DMS153 treated with DMSO at 0.1 percent for 48 hours (cell line): ENCODE measurements around the gene GSTO1.
A peak's percentile ranks its signal among the peaks of the same experiment; 100 is the strongest.
"Not testable (repeated sequence)": the region's sequence is repeated elsewhere in the genome, so short reads cannot be mapped to it uniquely, and the experiment has no call there.

Source experiments
- DNase-seq: peaks from one replicate; lab custom pipeline; 2025; ENCODE audit not compliant: unreplicated experiment; lab: John Stamatoyannopoulos, UW

The GSTO1 gene

DNA sequence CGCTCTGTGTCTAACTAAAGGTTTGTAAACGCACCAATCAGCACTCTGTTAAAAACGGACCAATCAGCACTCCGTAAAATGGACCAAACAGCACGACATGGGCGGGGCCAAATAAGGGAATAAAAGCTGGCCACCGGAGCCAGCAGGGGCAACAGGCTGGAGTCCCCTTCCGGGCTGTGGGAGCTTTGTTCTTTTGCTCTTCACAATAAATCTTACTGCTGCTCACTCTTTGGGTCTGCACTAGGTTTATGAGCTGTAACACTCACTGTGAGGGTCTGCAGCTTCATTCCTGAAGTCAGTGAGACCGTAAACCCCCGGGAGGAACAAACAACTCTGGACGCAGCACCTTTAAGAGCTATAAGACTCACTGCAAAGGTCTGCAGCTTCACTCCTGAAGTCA, 5.8 kb upstream of the GSTO1 start:
- not testable (repeated sequence) for DNase-seq

DNA sequence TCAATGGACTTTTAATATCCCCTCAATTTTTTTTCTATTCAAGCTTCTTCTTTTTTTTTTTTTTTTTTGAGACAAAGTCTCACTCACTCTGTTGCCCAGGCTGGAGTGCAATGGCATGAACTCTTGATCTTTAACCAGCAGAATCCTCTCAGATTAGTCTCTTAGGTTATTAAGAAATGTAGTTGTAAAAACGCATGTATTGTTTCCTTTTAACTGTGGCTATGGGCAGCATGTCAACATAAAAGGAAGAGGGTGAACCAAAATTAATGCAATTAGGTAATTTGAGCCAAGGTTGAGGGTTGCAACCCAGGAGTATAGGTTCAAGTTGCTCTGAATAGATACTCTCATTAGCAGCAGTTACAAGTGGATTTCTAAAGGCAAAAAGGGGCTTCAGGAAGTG, 4.3 kb upstream of the GSTO1 start:
- no peak for DNase-seq

DNA sequence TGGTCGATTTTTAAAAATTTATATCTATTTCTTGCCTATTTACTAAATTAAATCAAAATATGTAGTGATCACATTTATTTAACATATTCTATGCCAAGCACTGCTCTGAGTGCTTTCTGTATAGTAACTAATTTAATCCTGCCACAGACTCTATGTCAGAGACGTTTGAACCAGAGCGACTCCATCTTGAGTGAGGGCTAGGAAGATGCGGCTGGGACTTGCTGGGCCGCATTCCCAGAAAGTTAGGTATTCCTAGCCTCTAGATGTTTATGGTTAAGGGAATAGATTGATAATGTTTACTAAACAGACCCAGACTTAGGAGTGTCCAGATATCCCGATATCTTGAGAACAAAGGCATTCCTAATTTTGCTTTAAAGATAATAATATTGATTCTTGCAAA, 3.2 kb upstream of the GSTO1 start:
- no peak for DNase-seq

DNA sequence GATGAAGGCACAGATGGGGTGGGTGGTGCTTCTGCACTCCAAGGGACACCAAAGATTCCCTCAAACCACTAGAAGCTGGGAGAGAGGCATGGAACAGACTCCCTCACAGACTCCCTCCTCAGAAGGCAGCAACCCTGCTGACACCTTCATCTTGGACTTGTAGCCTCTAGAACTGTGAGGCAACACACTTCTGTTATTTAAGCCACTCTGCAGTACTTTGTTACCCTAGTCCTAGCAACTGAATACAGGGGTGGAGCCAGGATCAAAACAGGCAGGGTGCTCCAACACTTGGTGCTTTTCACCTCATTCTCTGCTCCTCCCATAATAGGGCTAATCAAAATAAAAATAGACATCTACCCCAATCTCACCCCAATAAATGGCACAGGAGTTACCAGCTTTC, 2.3 kb upstream of the GSTO1 start:
- no peak for DNase-seq

DNA sequence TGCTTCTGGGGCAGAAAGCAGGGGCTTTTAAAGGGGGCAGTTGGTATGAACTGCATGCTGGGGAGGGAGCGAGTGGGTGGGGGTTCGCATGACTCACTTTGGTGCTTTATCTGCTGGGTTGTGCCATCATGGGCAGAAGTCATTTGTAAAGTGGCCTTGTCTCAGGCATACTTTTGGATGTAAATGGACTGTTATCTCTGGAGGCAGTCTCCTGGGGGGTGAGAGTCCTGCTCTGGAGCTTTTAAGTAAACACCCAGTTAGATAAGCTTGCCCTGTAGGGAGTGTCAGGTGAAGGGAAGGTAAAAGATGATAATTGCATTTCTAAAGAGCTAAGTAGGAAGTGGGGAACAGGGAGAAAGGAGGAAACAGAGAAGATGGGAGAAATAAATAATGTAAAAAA, 1.6 kb upstream of the GSTO1 start:
- DNase-seq: no peak

DNA sequence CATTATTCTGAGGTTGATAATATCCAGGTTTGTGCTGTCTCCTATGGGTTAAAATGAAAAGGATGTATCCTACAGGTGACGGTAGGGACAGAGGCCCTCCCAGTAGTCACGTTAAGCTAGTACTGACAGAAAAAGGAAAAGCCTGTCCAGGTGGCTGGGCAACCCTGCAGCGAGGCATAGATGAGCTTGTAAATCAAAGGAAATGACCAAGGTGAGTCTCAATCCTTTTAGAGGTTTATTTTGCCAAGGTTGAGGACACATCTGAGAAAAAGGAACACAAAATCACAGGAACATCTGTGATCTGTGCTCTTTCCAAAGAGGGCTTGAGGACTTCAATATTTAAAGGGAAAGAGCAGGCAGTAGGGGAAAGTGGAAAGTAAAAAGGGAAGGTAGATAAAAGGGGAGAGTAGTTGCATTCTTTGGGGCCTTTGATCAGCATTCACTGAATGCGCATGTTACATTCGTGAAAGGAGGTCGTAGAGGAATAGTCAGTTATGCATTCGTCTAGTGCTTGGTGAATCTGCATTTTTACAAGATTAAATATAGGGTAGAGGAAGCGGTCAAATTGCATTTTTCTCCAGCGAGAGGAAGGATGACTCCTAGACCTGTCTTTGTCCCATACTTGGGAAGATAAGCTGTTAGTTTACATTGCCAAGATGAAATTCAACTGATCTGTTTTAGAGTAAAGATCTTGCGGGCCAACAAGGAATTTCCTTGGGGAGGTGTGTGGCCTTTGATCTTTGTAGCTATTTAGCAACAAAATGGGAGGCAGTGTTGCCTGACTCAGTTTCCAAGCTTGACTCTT, 884 bp upstream of the GSTO1 start:
- no peak for DNase-seq

DNA sequence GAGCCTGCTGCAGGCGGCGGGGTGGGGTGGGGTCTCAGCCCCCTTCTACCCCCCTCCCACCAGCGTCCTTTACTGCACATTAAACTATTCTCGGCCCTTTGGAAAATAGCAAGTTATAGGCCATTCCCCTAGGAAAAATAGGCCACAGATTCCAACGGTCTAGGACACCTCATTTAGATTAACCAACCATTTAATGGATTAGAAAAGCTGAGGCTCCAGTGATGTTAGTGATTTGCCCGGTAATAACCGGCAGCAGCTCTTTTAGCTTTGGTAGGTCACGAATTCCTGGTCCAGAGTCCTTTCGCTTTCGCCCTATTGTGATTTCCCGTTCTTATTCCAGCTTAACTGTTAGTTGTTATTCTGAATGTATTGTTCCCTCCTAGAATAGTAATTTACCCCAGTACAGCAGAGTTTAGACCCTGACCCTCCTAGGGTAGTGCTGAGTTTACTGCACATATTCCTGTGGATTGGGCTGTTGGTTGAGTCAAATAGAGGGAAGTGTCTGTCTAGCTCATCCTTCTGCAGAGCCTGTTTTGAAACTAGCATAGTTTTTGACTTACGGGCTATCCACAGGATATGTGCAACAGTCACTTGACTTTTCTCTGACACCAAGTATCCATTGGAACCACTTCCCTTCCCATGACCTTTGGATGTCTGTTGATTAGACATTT, 754 bp downstream of the GSTO1 start:
- DNase-seq: peak; percentile 8

DNA sequence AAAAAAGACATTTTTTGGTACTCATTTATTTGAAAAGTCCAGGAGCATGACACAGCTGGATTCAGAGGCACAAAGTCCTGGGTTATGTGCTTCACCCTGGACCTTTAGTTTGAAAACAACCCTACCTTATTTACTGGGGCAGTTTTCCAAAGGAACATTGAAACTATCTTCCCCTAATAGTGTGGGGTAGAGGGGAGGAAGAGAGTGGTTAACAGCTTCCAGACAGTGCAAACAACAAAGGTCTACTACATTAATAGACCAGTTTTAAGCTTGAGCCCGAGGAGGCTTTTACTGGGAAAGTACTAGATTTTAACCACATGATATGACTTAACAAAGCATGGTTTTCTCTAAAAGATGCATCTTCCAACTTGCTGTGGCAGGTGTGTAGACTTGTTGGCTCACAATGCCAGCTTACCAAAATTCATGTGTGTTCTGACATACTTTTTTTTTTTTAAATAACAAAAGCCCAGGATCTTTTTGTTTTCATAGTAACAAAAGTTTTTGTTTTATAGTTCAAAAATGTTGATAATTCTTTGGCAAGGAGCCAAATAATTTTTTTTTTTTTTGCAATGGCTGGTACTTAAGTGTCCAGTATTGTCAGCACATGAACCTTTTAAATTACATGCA, 1.8 kb downstream of the GSTO1 start:
- DNase-seq: no peak

DNA sequence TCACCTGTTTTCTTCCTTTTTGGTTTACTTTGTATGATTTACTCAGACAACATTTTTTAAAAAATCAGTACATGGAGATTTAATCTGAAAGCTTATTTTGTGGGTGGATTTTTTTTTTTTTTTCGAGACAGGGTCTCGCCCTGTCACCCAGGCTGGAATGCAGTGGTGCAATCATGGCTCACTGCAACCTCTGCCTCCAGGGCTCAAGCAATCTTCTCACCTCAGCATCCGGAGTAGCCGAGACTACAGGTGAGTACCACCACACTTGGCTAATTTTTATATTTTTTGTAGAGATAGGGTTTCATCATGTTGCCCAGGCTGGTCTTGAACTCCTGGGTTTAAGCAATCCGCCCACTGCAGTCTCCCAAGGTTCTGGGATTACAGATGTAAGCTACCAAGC, 2.5 kb downstream of the GSTO1 start:
- no peak for DNase-seq

DNA sequence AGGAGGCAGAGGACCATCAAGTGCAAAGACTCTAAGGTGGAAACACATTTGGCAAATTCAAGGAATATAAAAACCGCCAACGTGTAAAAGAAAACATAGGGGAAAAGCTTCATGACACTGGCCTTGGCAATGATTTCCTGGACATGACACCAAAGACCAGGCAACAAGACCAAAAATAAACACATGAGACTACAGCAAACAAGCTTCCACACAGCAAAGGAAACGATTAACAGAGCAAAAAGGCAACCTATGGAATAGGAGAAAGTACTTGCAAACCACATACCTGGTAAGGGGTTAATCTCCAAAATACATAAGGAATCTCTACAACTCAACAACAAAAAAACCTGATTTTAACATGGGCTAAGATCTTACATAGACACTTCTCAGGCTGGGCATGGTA, 3.5 kb downstream of the GSTO1 start:
- DNase-seq: no peak

DNA sequence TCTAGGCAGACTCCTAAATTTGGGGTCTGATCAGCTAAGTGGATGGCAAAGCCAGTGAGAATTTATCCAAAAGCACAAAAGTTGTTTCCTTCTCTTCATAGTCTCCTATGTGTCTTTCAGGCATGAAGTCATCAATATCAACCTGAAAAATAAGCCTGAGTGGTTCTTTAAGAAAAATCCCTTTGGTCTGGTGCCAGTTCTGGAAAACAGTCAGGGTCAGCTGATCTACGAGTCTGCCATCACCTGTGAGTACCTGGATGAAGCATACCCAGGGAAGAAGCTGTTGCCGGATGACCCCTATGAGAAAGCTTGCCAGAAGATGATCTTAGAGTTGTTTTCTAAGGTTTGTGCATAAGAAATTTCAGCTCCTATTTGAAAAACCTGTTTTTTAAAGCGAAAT, 4.8 kb downstream of the GSTO1 start:
- no peak for DNase-seq

DNA sequence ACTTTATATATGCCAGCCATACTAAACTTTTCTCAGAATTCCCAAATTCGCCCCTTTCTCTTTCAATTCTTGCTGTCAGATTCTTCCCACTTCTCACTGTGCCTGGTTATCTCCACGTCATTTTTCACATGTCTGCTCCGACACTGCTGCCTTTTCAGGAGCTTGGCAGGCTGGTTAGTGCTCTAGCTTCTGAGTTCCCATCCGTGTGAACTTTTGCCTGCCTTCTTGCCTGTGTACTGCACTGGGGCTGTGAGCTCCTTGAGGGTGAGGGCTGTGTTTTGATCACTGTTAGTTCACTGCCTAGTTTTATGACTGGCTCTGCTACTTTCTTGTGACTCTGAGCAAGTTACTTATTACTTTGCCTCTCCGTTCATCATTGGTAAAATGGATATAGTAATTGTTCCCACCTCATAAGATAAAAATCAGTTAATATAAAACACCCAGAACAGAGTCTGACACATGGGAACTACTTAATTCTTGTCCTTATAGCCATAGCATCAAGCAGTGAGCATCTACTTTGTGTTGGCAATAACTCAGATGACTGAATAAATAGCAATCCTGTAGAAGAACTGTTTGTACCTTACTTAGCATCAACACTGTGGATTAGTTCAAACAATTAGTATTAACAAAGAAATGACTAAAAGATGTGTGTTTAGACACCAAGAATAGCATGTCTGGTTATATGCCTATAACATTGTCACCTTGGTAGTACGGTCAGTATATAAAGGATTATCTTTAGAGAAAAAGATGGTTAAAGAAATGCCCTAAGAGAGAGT, 5.5 kb downstream of the GSTO1 start:
- DNase-seq: no peak

DNA sequence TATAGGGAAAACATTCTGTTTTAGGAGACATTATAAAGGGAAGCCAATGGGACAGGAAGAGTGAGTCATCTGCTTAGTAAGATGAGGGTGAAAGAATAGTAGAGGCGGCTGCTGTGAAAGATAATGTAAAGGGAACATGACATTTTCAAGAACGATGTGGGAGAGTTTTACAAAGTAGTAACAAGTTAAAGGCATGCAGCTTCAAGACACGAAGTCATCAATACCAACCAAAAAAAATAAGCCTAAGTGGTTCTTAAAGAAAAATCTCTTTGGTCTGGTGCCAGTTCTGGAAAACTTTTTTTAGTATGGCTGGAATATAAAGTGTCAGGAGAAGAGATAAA, 6.1 kb downstream of the GSTO1 start:
- DNase-seq: no peak

DNA sequence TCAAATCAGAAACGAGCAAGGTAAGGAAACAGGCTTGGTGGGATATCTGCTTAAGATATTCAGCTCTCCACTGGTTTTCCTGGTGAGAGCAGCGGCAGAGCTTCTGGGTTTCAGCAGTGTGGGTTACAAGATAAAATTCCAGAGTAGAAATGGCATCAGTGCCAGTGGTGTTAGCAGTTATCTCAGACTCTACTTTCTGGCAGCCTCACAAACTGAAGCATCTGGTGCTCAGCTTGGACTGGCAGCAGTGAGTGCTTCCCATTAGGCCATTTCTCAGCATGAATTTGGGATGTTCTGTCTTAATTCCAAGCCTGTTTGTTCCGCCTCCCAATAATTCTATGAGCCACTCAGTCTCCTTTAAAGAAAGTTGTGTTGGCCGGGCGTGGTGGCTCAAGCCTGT, 7.4 kb downstream of the GSTO1 start:
- no peak for DNase-seq

DNA sequence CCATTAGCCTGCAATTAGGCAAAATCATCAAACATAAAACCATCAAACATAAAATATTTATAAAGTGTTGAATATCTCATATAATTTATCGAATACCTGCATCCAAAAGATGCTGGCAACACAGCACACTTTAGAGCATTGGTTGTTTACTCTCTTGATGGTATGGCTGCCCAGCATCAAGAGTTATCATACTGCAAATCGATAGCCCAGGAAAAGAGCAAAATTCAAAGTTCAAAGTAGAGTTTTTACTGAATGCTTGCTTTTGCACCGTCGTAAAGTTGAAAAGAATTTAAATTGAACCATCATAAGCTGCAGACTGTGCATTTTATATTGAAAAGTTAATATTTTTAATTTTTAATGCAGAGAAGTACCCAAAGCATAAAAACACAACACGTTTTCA, 10.1 kb downstream of the GSTO1 start:
- DNase-seq: no peak

DNA sequence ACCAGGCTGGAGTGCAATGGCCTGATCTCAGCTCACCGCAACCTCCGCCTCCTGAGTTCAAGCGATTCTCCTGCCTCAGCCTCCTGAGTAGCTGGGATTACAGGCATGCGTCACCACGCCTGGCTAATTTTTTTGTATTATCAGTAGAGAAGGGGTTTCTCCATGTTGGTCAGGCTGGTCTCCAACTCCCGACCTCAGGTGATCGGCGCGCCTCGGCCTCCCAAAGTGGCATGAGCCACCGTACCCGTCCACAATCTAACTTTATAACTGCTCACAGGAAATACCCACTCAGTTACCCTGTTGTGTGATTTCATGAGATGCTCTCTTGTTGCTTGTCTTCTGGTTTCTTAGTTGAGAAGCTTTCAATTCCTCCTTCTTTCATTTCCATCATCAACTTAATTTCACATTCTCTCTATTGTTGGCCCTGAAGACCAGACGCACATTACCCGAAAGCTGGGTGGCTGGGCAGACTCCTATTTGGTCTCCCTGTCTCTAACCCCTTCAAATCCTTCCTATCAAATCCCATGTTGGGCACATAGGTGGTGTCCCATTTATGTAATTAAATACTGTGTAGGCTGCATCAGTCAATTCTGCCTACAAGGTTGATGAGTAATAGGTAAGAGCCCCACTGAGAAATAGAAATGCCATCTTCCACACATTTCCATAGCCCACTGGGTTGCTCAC, 13.2 kb downstream of the GSTO1 start:
- DNase-seq: no peak

DNA sequence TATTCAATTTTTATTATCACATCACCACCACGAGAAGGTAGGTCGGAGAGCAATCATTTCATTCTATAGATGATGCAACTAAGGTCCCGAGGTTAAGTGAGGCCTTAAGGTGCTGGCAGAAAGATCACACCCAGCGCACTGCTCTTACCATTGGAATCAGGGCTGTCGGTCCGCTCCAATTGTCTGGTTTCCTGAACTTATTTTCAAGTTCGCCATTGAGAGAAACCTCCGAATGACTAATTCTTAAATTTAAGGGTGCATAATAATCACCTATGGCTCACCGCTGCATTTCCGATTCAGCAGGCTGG, 13.7 kb downstream of the GSTO1 start:
- DNase-seq: no peak

DNA sequence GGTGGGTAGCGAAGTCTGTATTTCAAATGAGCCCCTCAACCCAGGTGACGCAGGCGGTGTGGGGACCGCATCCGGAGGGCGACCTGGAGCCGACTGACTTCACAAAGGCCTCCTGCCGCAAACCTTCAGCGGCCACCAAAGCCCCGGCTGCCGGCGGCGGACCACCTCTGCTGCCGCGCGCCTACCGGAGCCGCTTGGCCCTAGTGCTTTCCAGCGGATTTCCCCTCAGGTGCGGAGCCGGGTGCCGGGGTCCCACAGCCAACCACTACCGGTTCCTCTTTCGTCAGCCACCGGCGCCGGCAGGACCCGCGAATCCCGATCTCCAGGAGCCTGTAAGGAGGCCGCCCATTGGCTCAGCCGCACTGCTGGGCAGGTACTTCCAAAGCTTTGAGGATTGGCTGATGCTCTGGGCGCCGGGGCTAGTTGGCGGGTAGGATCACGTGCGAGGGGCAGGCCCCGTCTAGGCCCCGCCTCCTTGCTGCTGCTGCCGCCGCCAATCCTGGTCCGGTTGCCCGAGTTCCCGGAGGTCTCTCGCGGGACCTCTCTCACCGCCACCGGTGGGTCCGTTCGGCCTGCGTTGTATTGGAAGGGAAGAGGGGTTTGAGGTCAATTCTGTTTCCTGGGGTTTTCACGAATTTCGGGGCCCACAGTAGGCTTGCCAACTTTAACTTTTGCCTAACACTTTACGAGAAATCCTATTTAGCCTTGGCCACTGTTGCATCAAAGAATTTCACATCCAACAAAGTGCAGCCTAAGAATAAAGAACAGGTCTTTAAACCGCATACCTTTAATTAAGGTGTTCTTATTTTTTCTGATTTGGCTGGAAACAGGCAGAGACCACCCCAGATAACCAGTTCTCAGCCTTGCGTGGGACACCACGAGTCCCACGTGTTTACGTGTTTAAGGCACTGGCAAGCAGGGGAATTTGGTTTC, 14.3 kb downstream of the GSTO1 start, which contains the start of gene GSTO2:
Gene GSTO2, plus strand, starts transcription at position 472 of the 933 bp plus-strand sequence. CDS start 5,732 bp downstream, outside the sequence.
- DNase-seq: peak; percentile 98

DNA sequence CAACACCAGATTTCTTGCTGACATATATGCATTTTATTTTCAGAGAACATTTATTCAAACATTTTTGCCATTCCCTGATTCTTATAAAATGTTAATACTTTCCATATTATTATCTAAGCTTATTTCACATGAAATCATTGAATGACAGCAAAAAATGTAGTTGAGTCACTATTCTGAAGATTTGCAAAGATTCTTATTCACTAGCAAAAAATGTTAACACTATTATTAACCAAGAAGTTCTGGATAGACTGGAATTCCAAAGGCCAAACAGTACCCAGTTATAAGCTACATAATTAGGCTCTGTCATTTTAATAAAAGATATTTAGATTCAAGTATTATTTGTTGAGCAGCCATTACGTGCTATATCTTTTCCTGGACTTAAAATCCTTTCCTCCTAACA, 18.6 kb downstream of the GSTO1 start:
- no peak for DNase-seq
